Activated CD8-positive, alpha-beta memory T cell treated with anti-CD3 and anti-CD28 coated beads for 36 hours (primary cell): ENCODE data around the gene YWHAH. TPM values are rescaled to one million over a fixed set of nuclear protein-coding genes. Genes with fewer than 3 reads are reported as not detected.
"Not testable (repeated sequence)": the region's sequence is repeated elsewhere in the genome, so short reads cannot be mapped to it uniquely, and the experiment has no call there.

ENCODE experiments used
- CTCF ChIA-PET: fragments of 350-600 bp; sonication (Branson Sonifier 250); formaldehyde crosslinking; loops from one replicate; lab custom pipeline; 2021; ENCODE audit warnings: antibody characterized with exemption; lab: Charles Lee
- POLR2A ChIA-PET: fragments of 350-600 bp; sonication (Branson Sonifier 250); formaldehyde crosslinking; loops from one replicate; lab custom pipeline; 2021; ENCODE audit warnings: antibody characterized with exemption; lab: Charles Lee
- total RNA-seq, 2 experiments: library from RNA; stranded (reverse); gene quantifications; one replicate each; pipeline ENCODE4 v1.2.3, GENCODE V29; 2021

Gene YWHAH
- total RNA-seq, 2 experiments from 2014 or later: 199 to 223 TPM

DNA sequence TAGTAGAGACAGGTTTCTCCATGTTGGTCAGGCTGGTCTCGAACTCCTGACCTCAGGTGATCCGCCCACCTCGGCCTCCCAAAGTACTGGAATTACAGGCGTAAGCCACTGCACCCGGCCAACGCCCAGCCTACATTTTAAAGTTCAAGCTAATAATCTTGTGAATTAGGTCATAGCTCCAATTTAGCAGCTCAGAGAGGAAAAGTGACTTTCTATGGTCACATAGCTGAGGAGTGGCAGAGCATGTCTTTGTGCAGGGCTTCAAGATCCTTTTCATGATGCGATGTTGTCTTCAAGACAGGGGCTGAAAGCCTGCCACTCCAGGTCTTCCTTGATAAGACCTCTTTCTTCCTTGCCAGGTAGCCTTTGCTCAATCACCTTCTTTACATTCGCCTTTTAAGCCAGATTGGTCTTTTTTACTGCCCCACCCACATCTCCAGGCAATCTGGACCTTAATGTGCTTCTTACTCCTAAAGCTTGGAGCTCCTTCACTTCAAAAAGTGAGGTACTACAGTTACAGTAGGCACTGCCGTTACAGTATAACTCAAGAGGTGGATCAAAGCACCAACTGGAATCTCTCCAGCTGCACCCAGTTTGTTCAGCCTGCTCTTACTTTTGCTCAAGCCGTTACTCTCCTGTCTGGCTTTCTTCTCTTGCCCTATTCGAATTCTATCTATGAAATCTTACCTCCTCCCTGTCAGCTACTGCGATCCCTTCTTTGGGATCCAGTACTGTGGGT, 18.2 kb downstream of the YWHAH start:
- POLR2A ChIA-PET: no interaction called here
- CTCF ChIA-PET: interaction anchor here (1.1 to 2.6 kb wide), 3 partner anchors 8 to 17 kb away, joined by 3 to 10 read pairs (median 3); no protein-coding TSS in a partner anchor

DNA sequence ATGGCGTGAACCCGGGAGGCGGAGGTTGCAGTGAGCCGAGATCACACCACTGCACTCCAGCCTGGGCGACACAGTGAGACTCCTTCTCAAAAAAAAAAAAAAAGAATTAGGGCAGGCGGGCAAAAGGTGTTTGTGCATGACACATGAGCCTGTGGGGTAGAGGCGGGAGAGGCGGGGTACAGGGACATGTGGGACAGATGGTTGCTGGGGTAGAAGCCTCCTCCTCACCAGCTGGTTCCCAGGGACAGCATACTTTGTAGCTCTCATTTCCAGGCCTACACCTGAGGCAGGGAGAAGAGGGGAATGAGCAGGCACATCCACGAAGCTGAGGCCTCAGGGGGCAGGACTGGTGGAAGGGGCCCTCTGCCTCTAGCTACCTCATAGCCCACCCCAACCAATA, 23.7 kb downstream of the YWHAH start:
- POLR2A ChIA-PET: no interaction called here
- CTCF ChIA-PET: interaction anchor here (0.7 to 1.9 kb wide), 2 partner anchors 10 to 13 kb away, joined by 3 to 5 read pairs; no protein-coding TSS in a partner anchor

DNA sequence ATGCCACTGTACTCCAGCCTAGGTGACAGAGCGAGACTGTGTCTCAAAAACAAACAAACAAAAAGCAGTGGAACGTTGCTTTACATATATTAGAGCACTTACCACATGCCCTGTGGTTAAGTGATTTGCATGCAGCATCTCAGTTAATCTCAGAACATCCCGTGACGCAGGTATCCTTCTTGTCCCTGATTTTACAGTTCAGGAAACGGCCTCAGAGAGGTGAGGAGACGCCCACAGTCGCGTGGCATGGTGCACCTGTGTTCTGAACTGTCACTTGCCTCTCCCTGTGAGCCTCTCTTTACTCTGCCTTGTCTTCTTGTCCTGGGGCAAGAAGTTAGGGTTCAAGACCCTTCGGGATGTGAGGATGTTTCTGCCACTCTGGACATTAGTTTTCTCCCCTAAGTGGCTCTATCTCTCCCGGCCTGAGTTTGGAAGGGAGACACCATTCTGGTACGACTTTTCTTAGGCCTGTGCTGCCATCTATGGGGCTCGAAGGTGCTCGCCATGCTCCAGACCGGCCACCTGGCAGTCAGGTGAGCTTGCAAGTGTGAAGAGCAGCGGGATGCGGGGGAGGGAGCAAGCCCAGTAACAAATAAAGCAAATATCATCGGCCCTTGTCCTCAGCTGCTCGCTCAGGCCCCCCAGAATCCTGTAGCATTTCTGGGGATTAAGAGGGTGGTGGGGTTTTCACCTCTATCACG, 25.6 kb downstream of the YWHAH start:
- CTCF ChIA-PET: interaction anchor here (0.6 to 2.8 kb wide), 32 partner anchors 8 to 504 kb away, joined by 3 to 22 read pairs (median 4); partner anchors contain the start of genes DEPDC5, PISD and YWHAH
- POLR2A ChIA-PET: no interaction called here

DNA sequence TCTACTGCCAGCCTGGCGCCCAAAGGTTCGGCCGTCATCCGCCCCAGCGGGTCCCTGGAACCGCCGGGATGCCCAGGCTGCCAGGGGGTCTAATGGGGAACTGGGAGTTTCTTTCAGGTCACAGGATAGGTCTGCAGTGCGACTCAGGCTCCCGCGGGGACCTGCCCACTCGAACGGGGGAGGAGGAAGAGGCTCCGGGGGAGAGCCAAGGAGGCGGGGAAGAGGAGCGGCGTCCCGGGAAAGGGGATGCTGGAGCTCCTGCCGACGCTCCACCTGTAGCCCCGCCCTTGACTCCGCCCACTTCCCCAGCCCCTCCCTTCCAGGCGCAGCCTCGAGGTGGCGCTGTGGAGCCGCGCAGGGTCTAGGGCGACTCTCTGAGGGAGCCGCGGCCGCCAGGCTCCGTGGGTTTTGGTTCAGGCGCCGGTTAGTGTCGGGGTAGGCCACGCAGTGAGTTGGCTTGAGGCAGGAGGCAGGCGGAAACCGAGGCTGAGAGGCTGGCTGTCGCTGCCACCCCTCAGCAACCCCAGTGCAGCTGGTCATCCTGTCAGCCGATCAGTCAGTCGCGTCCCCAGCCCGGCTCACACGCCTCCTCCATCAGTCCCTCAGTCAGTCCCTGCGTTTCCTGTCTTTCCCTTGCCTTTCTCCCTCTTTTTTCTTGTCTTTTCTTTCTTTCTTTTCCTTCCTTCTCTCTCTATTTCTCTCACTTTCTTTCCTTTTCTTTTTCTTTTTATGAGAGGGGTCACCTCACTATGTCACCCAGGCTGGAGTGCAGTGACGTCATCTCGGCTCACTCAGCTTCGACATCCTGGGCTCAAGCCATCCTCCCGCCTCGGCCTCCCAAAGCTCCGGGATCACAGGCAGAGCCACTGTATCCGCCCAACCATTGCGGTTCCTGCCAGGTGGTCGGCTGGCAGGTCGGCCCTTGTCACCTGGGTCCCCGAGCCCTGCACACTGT, 26.4 kb downstream of the YWHAH start:
- POLR2A ChIA-PET: no interaction called here
- CTCF ChIA-PET: interaction anchor here (0.6 to 2.8 kb wide), 32 partner anchors 9 to 503 kb away, joined by 3 to 22 read pairs (median 4); partner anchors contain the start of genes DEPDC5, PISD and YWHAH

DNA sequence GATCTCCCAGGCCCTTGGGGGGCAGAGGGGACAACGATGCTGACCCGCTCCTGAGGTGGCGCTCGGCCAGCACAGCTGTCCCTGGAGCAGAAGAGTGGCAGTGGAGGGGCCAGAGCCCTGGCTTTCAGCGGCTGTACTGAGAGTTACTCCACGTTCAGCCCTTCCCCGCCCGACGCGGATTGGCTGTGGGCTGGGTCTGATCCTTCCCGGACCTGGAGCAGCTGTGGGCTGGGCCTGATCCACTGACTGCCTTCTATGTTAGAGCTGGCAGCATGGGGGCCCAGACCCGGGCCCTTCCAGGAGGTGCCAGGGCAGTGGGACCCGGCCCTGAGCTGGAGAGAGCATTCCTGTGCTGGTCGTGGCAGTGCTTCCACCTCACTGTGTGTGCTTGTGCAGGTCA, 27.8 kb downstream of the YWHAH start:
- POLR2A ChIA-PET: no interaction called here
- CTCF ChIA-PET: no interaction called here

GRCh38 chr22:31973739-31974138, 29.4 kb downstream of the YWHAH start:
- ChIA-PET POLR2A (no interaction called here), CTCF (no interaction called here)

DNA sequence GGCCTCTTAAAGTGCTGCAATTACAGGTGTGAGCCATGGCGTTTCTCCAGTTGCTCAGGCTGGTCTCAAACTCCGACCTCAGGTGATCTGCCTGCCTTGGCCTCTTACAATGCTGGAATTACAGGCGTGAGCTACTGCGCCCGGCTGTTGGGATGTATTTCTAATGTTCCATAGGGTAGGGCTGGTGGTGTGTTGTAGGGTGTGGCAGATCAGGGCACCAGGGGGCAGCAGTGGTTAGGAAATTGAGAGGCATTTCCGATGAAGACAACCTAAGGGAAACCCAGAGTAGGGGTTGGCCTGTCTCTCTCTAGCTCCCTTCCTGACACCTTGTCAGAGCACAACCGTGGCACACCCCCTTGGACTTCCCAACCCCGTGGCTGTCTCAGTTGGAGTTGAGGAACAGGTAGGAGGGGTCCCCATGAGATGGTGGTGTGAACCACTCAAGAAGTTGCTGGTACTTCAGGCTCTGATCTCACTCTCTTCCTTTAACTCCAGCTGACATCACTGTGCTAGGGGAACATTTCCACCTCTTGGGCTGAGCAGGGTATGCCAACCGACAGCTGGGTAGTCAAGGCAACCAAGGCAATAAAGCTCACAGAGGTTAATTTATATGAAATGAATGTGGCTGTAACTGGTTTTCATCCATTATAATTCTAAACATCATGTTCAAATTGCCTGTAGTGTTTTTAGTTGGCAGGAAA, 33.0 kb downstream of the YWHAH start:
- ChIA-PET POLR2A (no interaction called here), CTCF (interaction anchor here (0.5 to 3.9 kb wide), 12 partner anchors 9 to 496 kb away, joined by 3 to 33 read pairs (median 4); no protein-coding TSS in a partner anchor)

DNA sequence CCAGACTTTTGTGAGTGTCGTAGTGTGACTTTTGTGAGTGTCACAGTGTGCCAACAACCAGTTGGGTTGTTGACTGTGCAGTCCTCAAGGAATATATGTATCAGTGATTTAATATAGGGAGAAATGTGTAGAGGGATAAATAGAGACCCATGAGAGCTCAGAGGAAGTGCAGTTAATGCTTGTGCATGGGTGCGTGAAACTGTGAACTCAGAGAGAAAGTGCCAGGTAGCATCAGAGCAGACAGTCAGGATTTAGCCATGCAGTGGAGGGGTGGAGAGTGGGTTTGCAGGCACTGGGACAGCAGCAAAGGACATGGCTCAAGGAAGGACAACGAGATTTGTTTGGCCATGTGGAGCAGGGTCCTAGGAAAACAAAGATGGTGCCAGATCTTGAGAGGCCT, 33.6 kb downstream of the YWHAH start:
- POLR2A ChIA-PET: no interaction called here

GRCh38 chr22:31980628-31981027, 36.3 kb downstream of the YWHAH start:
- ChIA-PET CTCF (interaction anchor here (0.9 to 1.8 kb wide), 2 partner anchors 10 to 285 kb away, joined by 4 to 6 read pairs; no protein-coding TSS in a partner anchor), POLR2A (no interaction called here)

More for the DNA sequence above, 33.6 kb downstream of the YWHAH start:
- CTCF ChIA-PET: interaction anchor here (0.5 to 3.9 kb wide), 8 partner anchors 10 to 496 kb away, joined by 3 to 33 read pairs (median 4); no protein-coding TSS in a partner anchor

DNA sequence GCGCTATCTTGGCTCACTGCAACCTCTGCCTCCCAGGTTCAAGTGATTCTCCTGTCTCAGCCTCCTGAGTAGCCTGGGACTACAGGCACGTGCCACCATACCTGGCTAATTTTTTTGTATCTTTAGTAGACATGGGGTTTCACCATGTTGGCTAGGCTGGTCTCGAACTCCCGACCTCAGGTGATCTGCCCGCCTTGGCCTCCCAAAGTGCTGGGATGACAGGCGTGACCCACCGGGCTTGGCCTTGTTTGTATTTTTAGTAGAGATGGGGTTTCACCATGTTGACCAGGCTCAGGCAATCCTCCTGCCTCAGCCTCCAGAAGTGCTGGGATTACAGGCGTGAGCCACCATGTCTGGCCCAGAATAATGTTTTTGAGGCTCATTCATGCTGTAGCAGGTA, 37.6 kb downstream of the YWHAH start:
- POLR2A ChIA-PET, CTCF ChIA-PET: not testable (repeated sequence)

DNA sequence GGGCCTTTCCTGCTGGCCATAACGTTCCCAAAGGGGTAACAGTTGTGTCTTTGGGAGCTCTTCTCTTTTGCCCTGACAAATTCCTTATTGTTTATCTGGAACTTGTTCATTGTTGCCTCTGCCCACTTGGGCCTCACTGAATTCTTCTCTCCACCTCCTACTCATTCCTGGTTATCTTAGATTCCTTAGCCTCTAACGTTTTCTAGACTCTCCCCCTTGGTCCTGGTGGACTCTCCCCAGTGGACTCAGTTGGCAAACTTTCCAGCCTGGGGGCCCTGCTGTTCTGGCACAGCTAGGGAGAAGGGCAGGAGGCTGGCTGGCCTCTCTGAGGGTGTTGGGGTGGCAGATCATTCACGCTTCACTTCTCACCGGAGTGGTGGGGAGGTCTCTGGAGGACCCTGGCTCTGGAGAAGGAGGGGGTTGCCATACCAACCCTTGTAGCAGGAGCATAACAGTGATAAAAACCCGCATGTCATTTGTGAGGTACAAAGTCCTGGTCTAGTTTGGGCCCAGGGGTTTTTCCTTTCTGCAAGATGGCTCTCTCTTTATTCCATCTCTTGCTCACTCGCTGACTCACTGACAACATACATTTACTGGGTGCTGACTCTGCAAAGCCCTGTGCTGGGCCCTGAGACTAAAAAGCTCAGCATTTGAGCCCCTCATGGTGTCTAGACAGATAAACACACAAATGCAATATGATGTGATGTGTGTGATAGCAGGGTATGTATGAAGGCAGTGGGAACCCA, 39.7 kb downstream of the YWHAH start:
- POLR2A ChIA-PET: no interaction called here
- CTCF ChIA-PET: interaction anchor here (1.8 kb wide), 1 partner anchor 13 kb away, joined by 4 read pairs; no protein-coding TSS in a partner anchor

DNA sequence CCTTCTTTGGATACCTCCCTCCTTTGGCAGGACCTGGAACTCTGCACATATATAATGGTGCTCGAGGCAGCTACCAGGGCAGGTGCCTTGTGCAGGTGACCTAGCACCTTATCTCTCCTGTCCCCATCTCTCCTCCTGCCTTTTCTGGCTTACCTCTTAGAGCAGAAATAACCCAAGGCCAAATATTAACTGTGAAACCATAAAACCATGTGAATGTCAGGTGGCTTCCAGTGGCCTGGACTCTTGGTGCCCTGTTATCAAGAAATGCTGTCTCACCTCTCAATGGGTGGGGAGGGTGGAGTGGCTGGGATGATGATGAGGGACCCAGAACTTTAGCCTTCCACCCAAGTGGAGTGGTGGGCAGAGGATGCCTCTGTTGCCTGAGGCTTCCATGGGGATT, 42.9 kb downstream of the YWHAH start:
- ChIA-PET POLR2A (no interaction called here), CTCF (no interaction called here)

- POLR2A ChIA-PET: no interaction called here
- CTCF ChIA-PET: interaction anchor here (0.6 to 1.8 kb wide), 3 partner anchors 21 to 91 kb away, joined by 3 to 5 read pairs (median 4); no protein-coding TSS in a partner anchor
Observed at GRCh38 chr22:31991102-31991839, 46.9 kb downstream of the YWHAH start.

DNA sequence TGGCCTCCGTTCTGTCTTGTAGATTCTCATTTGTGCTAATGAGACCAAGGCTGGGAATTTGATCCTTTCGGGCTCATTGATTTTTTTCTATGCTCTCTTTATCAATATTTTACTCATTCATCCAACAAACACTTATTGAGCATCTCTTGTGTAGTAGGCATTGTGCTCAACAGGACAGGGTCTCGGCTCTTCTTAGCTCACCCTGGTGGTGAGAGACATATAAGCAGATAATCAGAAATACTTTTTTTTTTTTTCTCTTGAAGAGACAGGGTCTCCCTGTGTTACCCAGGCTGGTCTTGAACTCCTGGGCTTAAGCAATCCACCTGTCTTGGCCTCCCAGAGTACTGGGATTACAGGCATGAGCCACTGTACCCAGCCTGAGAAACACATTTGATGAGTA, 50.7 kb downstream of the YWHAH start:
- ChIA-PET POLR2A (no interaction called here), CTCF (interaction anchor here (1.2 kb wide), 1 partner anchor 25 kb away, joined by 3 read pairs; no protein-coding TSS in a partner anchor)

- ChIA-PET CTCF (no interaction called here), POLR2A (no interaction called here)
Observed at GRCh38 chr22:31995807-31996206, 51.5 kb downstream of the YWHAH start.

- CTCF ChIA-PET: no interaction called here
- POLR2A ChIA-PET: no interaction called here
Observed at GRCh38 chr22:31998784-31999385, 54.5 kb downstream of the YWHAH start.

DNA sequence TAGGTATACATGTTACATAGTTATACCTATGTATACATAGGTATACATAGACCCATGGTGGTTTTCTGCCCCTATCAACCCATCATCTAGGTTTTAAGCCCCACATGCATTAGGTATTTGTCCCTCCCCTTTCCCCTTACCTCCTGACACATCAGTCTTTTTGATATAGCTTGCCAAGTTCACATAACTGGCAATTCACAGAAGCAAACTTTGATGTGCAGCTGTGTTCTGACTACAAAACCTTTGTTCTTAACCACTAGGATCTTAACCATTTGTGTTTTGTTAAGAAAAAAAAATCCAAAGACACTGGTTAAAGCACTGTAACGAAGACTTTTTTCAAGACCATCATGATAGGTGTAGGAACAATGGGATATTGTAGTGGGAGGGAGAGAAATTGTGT, 55.8 kb downstream of the YWHAH start:
- ChIA-PET CTCF (no interaction called here), POLR2A (no interaction called here)
